ENCODE data around the gene CLCN3.

DNA sequence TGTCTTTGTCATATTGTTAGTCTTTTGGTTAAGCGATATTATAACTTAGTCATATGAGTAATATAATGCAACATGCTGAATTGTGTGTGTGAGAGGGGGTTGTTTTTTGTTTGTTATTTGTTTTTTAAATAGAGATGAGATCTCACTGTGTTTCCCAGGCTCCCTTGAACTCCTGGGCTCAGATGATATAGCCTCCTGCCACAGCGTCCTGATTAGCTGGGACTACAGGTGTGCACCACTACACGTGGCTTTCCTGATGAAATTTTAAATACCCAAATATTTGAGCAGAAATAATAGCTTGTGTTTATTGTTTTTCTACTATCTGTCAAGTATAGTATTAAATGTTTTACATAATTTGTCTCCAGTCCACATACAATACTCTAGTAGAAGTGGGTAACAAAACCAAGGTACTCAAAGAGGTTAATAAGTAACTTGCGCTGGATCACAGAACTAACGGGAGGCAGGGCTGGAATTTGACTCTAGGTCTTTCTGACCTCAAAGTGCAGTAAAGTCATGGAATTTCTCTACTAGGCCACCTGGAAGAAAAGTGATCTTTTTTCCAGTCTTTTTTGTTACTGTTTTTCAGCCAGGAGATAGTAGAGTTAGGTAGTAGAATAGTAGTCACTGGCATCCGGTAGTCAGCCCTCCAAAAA is 47.8 kb downstream of the CLCN3 start:
- TF ChIP-seq, protein P1, sequence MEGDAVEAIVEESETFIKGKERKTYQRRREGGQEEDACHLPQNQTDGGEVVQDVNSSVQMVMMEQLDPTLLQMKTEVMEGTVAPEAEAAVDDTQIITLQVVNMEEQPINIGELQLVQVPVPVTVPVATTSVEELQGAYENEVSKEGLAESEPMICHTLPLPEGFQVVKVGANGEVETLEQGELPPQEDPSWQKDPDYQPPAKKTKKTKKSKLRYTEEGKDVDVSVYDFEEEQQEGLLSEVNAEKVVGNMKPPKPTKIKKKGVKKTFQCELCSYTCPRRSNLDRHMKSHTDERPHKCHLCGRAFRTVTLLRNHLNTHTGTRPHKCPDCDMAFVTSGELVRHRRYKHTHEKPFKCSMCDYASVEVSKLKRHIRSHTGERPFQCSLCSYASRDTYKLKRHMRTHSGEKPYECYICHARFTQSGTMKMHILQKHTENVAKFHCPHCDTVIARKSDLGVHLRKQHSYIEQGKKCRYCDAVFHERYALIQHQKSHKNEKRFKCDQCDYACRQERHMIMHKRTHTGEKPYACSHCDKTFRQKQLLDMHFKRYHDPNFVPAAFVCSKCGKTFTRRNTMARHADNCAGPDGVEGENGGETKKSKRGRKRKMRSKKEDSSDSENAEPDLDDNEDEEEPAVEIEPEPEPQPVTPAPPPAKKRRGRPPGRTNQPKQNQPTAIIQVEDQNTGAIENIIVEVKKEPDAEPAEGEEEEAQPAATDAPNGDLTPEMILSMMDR (IDR thresholded peaks at IDR 0.05; ENCODE audit: low read depth, low read length) = no peak
- TF ChIP-seq, protein P2, sequence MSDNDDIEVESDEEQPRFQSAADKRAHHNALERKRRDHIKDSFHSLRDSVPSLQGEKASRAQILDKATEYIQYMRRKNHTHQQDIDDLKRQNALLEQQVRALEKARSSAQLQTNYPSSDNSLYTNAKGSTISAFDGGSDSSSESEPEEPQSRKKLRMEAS (IDR thresholded peaks at IDR 0.05; ENCODE audit: low read depth, low read length) = no peak
- TF ChIP-seq POLR2A (IDR thresholded peaks at IDR 0.05; ENCODE audit: extremely low read depth, insufficient read length) = no peak

Data from NB4 (cell line).